CD4-positive, alpha-beta memory T cell (primary cell): ENCODE measurements around the gene CTSG. TPM values are rescaled to one million over a fixed set of nuclear protein-coding genes. Genes with fewer than 3 reads are reported as not detected.
"Not testable (repeated sequence)": the region's sequence is repeated elsewhere in the genome, so short reads cannot be mapped to it uniquely, and the experiment has no call there.

Source experiments
- CTCF ChIA-PET: fragments of 350-600 bp; sonication (Branson Sonifier 250); formaldehyde crosslinking; loops from one replicate; lab custom pipeline; 2021; ENCODE audit warnings: inconsistent platforms; ENCODE audit not compliant: partially characterized antibody; lab: Charles Lee
- POLR2A ChIA-PET: fragments of 350-600 bp; sonication (Branson Sonifier 250); formaldehyde crosslinking; loops from one replicate; lab custom pipeline; 2021; ENCODE audit not compliant: partially characterized antibody; lab: Charles Lee
- DNase-seq, 5 donors: peaks; one replicate each; pipeline versions ENCODE4 v3.0.0 to v3.0.0-alpha.2; 2020 to 2022; ENCODE audit warnings: mixed read lengths in 1 of 5
- H3K27ac ChIP-seq: one replicate; pipeline ENCODE4 v1.7.0; 2013; ENCODE audit warnings: low read depth, low read length
- H3K27me3 ChIP-seq: 2 replicates; pipeline ENCODE4 v1.7.0; 2013; ENCODE audit warnings: mild to moderate bottlenecking, low read length, moderate library complexity; ENCODE audit not compliant: insufficient read depth
- H3K36me3 ChIP-seq: 2 replicates; pipeline ENCODE4 v1.7.0; 2013; ENCODE audit warnings: mild to moderate bottlenecking, low read length, moderate library complexity; ENCODE audit not compliant: insufficient read depth
- H3K4me1 ChIP-seq: 2 replicates; pipeline ENCODE4 v1.7.0; 2013; ENCODE audit warnings: mild to moderate bottlenecking, low read length, moderate library complexity; ENCODE audit not compliant: insufficient read depth
- H3K4me3 ChIP-seq, 2 donors: one replicate each; pipeline ENCODE4 v1.7.0; 2013; ENCODE audit warnings: low read length in 2 of 2, mild to moderate bottlenecking in 1 of 2
- H3K9me3 ChIP-seq, 2 donors: one replicate each; pipeline ENCODE4 v1.7.0; 2013; ENCODE audit warnings: low read length in 2 of 2, control low read depth in 1 of 2; ENCODE audit not compliant: control insufficient read depth in 1 of 2
- H3K27ac Mint-ChIP-seq, 7 donors: one replicate each; pipeline ENCODE4 v1.8.0; 2020 to 2021; ENCODE audit warnings: mixed read lengths in 7 of 7, mild to moderate bottlenecking in 6 of 7, inconsistent platforms in 3 of 7, moderate library complexity in 3 of 7
- H3K27me3 Mint-ChIP-seq, 2 donors: one replicate each; pipeline ENCODE4 v1.8.0; 2020 to 2021; ENCODE audit warnings: mixed read lengths in 2 of 2
- H3K36me3 Mint-ChIP-seq, 2 donors: one replicate each; pipeline ENCODE4 v1.8.0; 2020 to 2021; ENCODE audit warnings: mixed read lengths in 2 of 2, inconsistent platforms in 1 of 2, mild to moderate bottlenecking in 1 of 2
- H3K4me1 Mint-ChIP-seq, 4 donors: one replicate each; pipeline ENCODE4 v1.8.0; 2020 to 2021; ENCODE audit warnings: mixed read lengths in 4 of 4, mild to moderate bottlenecking in 1 of 4
- H3K4me3 Mint-ChIP-seq, 8 donors: one replicate each; pipeline ENCODE4 v1.8.0; 2020 to 2021; ENCODE audit warnings: mixed read lengths in 8 of 8, mild to moderate bottlenecking in 7 of 8, moderate library complexity in 6 of 8, inconsistent platforms in 3 of 8
- H3K9me3 Mint-ChIP-seq, 8 donors: one replicate each; pipeline ENCODE4 v1.8.0; 2020 to 2021; ENCODE audit warnings: mixed read lengths in 8 of 8, mild to moderate bottlenecking in 5 of 8, inconsistent platforms in 3 of 8, moderate library complexity in 1 of 8
- intact Hi-C: fragments of 100-400 bp; cut with micrococcal nuclease; formaldehyde crosslinking; loops from one replicate; pipeline ENCODE4 v1.15.1; 2023
- polyA plus RNA-seq, 2 donors: library from polyadenylated mRNA; unstranded; fragments of 300-500 nt; fragmentation: Illumina TruSeq; gene quantifications; one replicate each; pipeline ENCODE4 v1.2.3, GENCODE V29; 2021
- total RNA-seq, 2 experiments: library from RNA; stranded (reverse); gene quantifications; one replicate each; pipeline ENCODE4 v1.2.3, GENCODE V29; 2021

CTSG gene
- total and polyA plus RNA-seq, 4 experiments from 2014 or later, result not detected

- CTCF ChIA-PET, H3K9me3 ChIP-seq, H3K27me3 Mint-ChIP-seq, H3K4me1 ChIP-seq, H3K27me3 ChIP-seq, H3K27ac Mint-ChIP-seq, H3K4me3 ChIP-seq, POLR2A ChIA-PET, H3K4me1 Mint-ChIP-seq, intact Hi-C loops, H3K36me3 ChIP-seq, H3K4me3 Mint-ChIP-seq, DNase-seq, H3K36me3 Mint-ChIP-seq, H3K27ac ChIP-seq: not testable (repeated sequence)
- peaks cover 4 to 20% (median 11%) of the 10 kb centered on the region in 8 donors for H3K9me3 Mint-ChIP-seq
These were observed 8.4 kb upstream of the CTSG start for GRCh38 chr14:24584402-24584801.

GRCh38 chr14:24578558-24578957, 2.5 kb upstream of the CTSG start:
- H3K9me3 ChIP-seq, result no peaks in the 10 kb centered on the region
- no peak overlapping the region for H3K27ac ChIP-seq
- H3K9me3 Mint-ChIP-seq, result peaks cover 0 to 2% (median 0%) of the 10 kb centered on the region in 8 donors
- no peaks in the 10 kb centered on the region for H3K27me3 ChIP-seq
- no peak overlapping the region for H3K4me3 ChIP-seq
- H3K4me1 Mint-ChIP-seq, result no peaks in the 10 kb centered on the region
- H3K36me3 ChIP-seq, result no peaks in the 10 kb centered on the region
- intact Hi-C loops, result no loop called here
- H3K36me3 Mint-ChIP-seq, result no peaks in the 10 kb centered on the region
- no peak overlapping the region for H3K27ac Mint-ChIP-seq
- H3K27me3 Mint-ChIP-seq, result peaks cover 4 to 10% of the 10 kb centered on the region in 2 donors
- POLR2A ChIA-PET, result no interaction called here
- no peak for DNase-seq
- CTCF ChIA-PET, result no interaction called here
- H3K4me1 ChIP-seq, result no peaks in the 10 kb centered on the region
- no peak overlapping the region for H3K4me3 Mint-ChIP-seq

GRCh38 chr14:24576771-24577170, 721 bp upstream of the CTSG start:
- Mint-ChIP-seq H3K27ac (no peak overlapping the region), H3K9me3 (peaks cover 0 to 2% (median 0%) of the 10 kb centered on the region in 8 donors), H3K4me3 (peak overlapping the region in 1 of 8 donors; percentile 31), H3K4me1 (no peaks in the 10 kb centered on the region), H3K27me3 (peaks cover 4 to 10% of the 10 kb centered on the region in 2 donors), H3K36me3 (no peaks in the 10 kb centered on the region)
- DNase-seq, result no peak
- H3K27ac ChIP-seq, result no peak overlapping the region
- ChIA-PET POLR2A (no interaction called here), CTCF (no interaction called here)
- H3K27me3 ChIP-seq, result no peaks in the 10 kb centered on the region
- no peaks in the 10 kb centered on the region for H3K36me3 ChIP-seq
- intact Hi-C loops, result no loop called here
- no peaks in the 10 kb centered on the region for H3K9me3 ChIP-seq
- no peak overlapping the region for H3K4me3 ChIP-seq
- H3K4me1 ChIP-seq, result no peaks in the 10 kb centered on the region

- Mint-ChIP-seq H3K27ac (no peak overlapping the region), H3K4me3 (no peak overlapping the region), H3K36me3 (no peaks in the 10 kb centered on the region), H3K27me3 (peaks cover 7 to 14% of the 10 kb centered on the region in 2 donors), H3K9me3 (peaks cover 0 to 10% (median under 1%) of the 10 kb centered on the region in 8 donors), H3K4me1 (no peaks in the 10 kb centered on the region)
- ChIA-PET POLR2A (no interaction called here), CTCF (no interaction called here)
- Histone ChIP-seq H3K4me1 (no peaks in the 10 kb centered on the region), H3K27me3 (no peaks in the 10 kb centered on the region), H3K4me3 (no peak overlapping the region), H3K9me3 (no peaks in the 10 kb centered on the region), H3K36me3 (no peaks in the 10 kb centered on the region), H3K27ac (no peak overlapping the region)
- DNase-seq, result no peak
- intact Hi-C loops, result no loop called here
These were observed 1.8 kb downstream of the CTSG start for GRCh38 chr14:24574206-24574774.

GRCh38 chr14:24566318-24566717, 9.7 kb downstream of the CTSG start:
- Histone ChIP-seq H3K36me3 (no peaks in the 10 kb centered on the region), H3K9me3 (no peaks in the 10 kb centered on the region), H3K27ac (no peak overlapping the region), H3K4me3 (no peak overlapping the region), H3K27me3 (no peaks in the 10 kb centered on the region), H3K4me1 (no peaks in the 10 kb centered on the region)
- intact Hi-C loops, result no loop called here
- ChIA-PET CTCF (no interaction called here), POLR2A (interaction anchor here (0.6 kb wide), 1 partner anchor 75 kb away, joined by 3 read pairs; no protein-coding TSS in a partner anchor)
- Mint-ChIP-seq H3K27ac (no peak overlapping the region), H3K27me3 (peaks cover 11% of the 10 kb centered on the region in 2 donors), H3K9me3 (peaks cover 3 to 62% (median 46%) of the 10 kb centered on the region in 8 donors), H3K36me3 (peaks cover 4 to 5% of the 10 kb centered on the region in 2 donors), H3K4me1 (no peaks in the 10 kb centered on the region), H3K4me3 (no peak overlapping the region)
- DNase-seq, result no peak

- Mint-ChIP-seq H3K4me3 (no peak overlapping the region), H3K4me1 (no peaks in the 10 kb centered on the region), H3K27me3 (peaks cover 9 to 10% of the 10 kb centered on the region in 2 donors), H3K9me3 (peaks cover 3 to 62% (median 46%) of the 10 kb centered on the region in 8 donors), H3K36me3 (peaks cover 4 to 5% of the 10 kb centered on the region in 2 donors), H3K27ac (no peak overlapping the region)
- Histone ChIP-seq H3K4me1 (no peaks in the 10 kb centered on the region), H3K4me3 (no peak overlapping the region), H3K27me3 (no peaks in the 10 kb centered on the region), H3K27ac (no peak overlapping the region), H3K36me3 (no peaks in the 10 kb centered on the region), H3K9me3 (no peaks in the 10 kb centered on the region)
- ChIA-PET CTCF (no interaction called here), POLR2A (no interaction called here)
- intact Hi-C loops, result no loop called here
- DNase-seq, result no peak
These were observed 10.3 kb downstream of the CTSG start for GRCh38 chr14:24565766-24566165.

- POLR2A ChIA-PET, result no interaction called here
- Histone ChIP-seq H3K4me1 (no peaks in the 10 kb centered on the region), H3K27me3 (no peaks in the 10 kb centered on the region), H3K36me3 (no peaks in the 10 kb centered on the region), H3K9me3 (no peaks in the 10 kb centered on the region), H3K4me3 (no peak overlapping the region), H3K27ac (no peak overlapping the region)
- Mint-ChIP-seq H3K9me3 (peaks cover 3 to 55% (median 43%) of the 10 kb centered on the region in 8 donors), H3K27ac (no peak overlapping the region), H3K27me3 (peaks cover 12 to 15% of the 10 kb centered on the region in 2 donors), H3K4me1 (no peaks in the 10 kb centered on the region), H3K4me3 (no peak overlapping the region), H3K36me3 (peaks cover 4 to 5% of the 10 kb centered on the region in 2 donors)
- DNase-seq, result no peak
- CTCF ChIA-PET, result no interaction called here
- intact Hi-C loops, result no loop called here
These were observed 12.5 kb downstream of the CTSG start for GRCh38 chr14:24563505-24563904.
